ENCODE results near the gene CFAP57. TPM values are rescaled to one million over a fixed set of nuclear protein-coding genes. Genes with fewer than 3 reads are reported as not detected.

Gene CFAP57
- total and polyA plus RNA-seq, 2 of the 8 experiments (the other 6 are each of a cell fraction or from before 2014, with no cell fraction given): 0.20 to 0.80 TPM

DNA sequence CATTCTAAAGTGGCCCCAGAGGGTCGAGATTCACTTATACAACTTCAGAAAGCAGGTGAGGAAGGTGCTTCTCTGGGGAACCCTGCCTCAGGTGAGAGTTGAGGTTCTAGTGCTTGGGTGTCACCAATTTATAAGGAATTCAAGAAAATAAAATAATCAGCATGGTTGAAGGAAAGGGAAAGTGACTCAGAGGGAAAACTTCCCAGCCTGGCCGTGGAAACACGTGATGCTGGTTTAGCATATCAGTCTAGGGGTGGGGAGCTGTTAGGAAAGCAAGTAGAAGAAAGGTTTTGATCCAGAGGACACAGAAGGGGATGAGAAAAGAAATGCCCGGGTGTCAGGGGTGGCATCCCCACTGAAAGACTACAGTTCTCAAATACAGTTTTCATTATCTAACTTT is 59.9 kb downstream of the CFAP57 start (continued):
- TF ChIP-seq, protein P1, sequence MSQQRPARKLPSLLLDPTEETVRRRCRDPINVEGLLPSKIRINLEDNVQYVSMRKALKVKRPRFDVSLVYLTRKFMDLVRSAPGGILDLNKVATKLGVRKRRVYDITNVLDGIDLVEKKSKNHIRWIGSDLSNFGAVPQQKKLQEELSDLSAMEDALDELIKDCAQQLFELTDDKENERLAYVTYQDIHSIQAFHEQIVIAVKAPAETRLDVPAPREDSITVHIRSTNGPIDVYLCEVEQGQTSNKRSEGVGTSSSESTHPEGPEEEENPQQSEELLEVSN (IDR thresholded peaks at IDR 0.05): no peak
- TF ChIP-seq FOSL1 (IDR thresholded peaks at IDR 0.05; ENCODE audit: insufficient read depth, low read depth, low read length) (no peak), SUZ12 (IDR thresholded peaks at IDR 0.05; ENCODE audit: low read length) (no peak), JUND (IDR thresholded peaks at IDR 0.05; ENCODE audit: low read length) (no peak)
- TF ChIP-seq, protein P2, sequence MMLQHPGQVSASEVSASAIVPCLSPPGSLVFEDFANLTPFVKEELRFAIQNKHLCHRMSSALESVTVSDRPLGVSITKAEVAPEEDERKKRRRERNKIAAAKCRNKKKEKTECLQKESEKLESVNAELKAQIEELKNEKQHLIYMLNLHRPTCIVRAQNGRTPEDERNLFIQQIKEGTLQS (IDR thresholded peaks at IDR 0.05; ENCODE audit: insufficient read depth, low read depth, low read length): no peak

All from H1 (cell line).